ENCODE results near the gene B3GALT6.
A peak's percentile ranks its signal among the peaks of the same experiment; 100 is the strongest.

The B3GALT6 gene

GRCh38 chr1:1268284-1268682 is 36.2 kb downstream of the B3GALT6 start:
- TF ChIP-seq, protein P1, sequence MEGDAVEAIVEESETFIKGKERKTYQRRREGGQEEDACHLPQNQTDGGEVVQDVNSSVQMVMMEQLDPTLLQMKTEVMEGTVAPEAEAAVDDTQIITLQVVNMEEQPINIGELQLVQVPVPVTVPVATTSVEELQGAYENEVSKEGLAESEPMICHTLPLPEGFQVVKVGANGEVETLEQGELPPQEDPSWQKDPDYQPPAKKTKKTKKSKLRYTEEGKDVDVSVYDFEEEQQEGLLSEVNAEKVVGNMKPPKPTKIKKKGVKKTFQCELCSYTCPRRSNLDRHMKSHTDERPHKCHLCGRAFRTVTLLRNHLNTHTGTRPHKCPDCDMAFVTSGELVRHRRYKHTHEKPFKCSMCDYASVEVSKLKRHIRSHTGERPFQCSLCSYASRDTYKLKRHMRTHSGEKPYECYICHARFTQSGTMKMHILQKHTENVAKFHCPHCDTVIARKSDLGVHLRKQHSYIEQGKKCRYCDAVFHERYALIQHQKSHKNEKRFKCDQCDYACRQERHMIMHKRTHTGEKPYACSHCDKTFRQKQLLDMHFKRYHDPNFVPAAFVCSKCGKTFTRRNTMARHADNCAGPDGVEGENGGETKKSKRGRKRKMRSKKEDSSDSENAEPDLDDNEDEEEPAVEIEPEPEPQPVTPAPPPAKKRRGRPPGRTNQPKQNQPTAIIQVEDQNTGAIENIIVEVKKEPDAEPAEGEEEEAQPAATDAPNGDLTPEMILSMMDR (conservative IDR thresholded peaks at IDR 0.05; ENCODE audit: low read depth, low read length), result no peak
- peaks cover 63% of the 10 kb centered on the region for H3K79me2 ChIP-seq (ENCODE audit: insufficient read depth, low read depth)
- H3K9ac ChIP-seq, result no peak overlapping the region
- peaks cover 4% of the 10 kb centered on the region; the same call in 1 of the 2 replicates for H4K20me1 ChIP-seq (ENCODE audit: insufficient read depth)
- H3K4me3 ChIP-seq (IDR thresholded peaks at IDR 0.05; ENCODE audit: insufficient read depth, low read depth, low read length), result no peak overlapping the region
- H3K4me1 ChIP-seq (ENCODE audit: low read depth, poor library complexity, severe bottlenecking), result peaks cover 14% of the 10 kb centered on the region
- no peak overlapping the region for H2AFZ ChIP-seq (ENCODE audit: low read depth)
- no peak overlapping the region for H3K4me2 ChIP-seq
- H3K27ac ChIP-seq, result no peak overlapping the region
- H3K27me3 ChIP-seq (ENCODE audit: insufficient read depth, low read depth), result no peaks in the 10 kb centered on the region; the same call in 1 of the 2 replicates
- peaks cover 7% of the 10 kb centered on the region; the same call in 1 of the 2 replicates for H3K36me3 ChIP-seq (ENCODE audit: insufficient read depth)

- no peak overlapping the region for H3K27ac ChIP-seq
- peaks cover 14% of the 10 kb centered on the region for H3K4me1 ChIP-seq (ENCODE audit: low read depth, poor library complexity, severe bottlenecking)
- no peaks in the 10 kb centered on the region; the same call in 1 of the 2 replicates for H3K27me3 ChIP-seq (ENCODE audit: insufficient read depth, low read depth)
- peaks cover 64% of the 10 kb centered on the region for H3K79me2 ChIP-seq (ENCODE audit: insufficient read depth, low read depth)
- no peak overlapping the region for H3K4me3 ChIP-seq (IDR thresholded peaks at IDR 0.05; ENCODE audit: insufficient read depth, low read depth, low read length)
- TF ChIP-seq, protein P1 (conservative IDR thresholded peaks at IDR 0.05; ENCODE audit: low read depth, low read length), result no peak
- H4K20me1 ChIP-seq (ENCODE audit: insufficient read depth), result peaks cover 4% of the 10 kb centered on the region; the same call in 1 of the 2 replicates
- H3K9ac ChIP-seq, result no peak overlapping the region
- H3K36me3 ChIP-seq (ENCODE audit: insufficient read depth), result peaks cover 7% of the 10 kb centered on the region; the same call in 1 of the 2 replicates
- no peak overlapping the region for H3K4me2 ChIP-seq
- H2AFZ ChIP-seq (ENCODE audit: low read depth), result no peak overlapping the region
These were observed 38.8 kb downstream of the B3GALT6 start for GRCh38 chr1:1270813-1271212.

GRCh38 chr1:1272341-1273208 is 40.5 kb downstream of the B3GALT6 start:
- Histone ChIP-seq H3K79me2 (ENCODE audit: insufficient read depth, low read depth) (peaks cover 56% of the 10 kb centered on the region), H3K4me1 (ENCODE audit: low read depth, poor library complexity, severe bottlenecking) (peaks cover 14% of the 10 kb centered on the region), H3K27me3 (ENCODE audit: insufficient read depth, low read depth) (no peaks in the 10 kb centered on the region; the same call in 1 of the 2 replicates), H4K20me1 (ENCODE audit: insufficient read depth) (peaks cover 4% of the 10 kb centered on the region; the same call in 1 of the 2 replicates), H3K9ac (peak overlapping the region; percentile 70), H3K4me2 (peak overlapping the region; percentile 100), H2AFZ (ENCODE audit: low read depth) (no peak overlapping the region), H3K27ac (0 out of 2 replicates have a peak overlapping the region, but pooled peaks have one; percentile 39), H3K4me3 (IDR thresholded peaks at IDR 0.05; ENCODE audit: insufficient read depth, low read depth, low read length) (peak overlapping the region; percentile 62), H3K36me3 (ENCODE audit: insufficient read depth) (0 out of 2 replicates have a peak, but pooled peaks cover 3% of the 10 kb centered on the region)
- TF ChIP-seq, protein P1 (conservative IDR thresholded peaks at IDR 0.05; ENCODE audit: low read depth, low read length), result no peak

DNA sequence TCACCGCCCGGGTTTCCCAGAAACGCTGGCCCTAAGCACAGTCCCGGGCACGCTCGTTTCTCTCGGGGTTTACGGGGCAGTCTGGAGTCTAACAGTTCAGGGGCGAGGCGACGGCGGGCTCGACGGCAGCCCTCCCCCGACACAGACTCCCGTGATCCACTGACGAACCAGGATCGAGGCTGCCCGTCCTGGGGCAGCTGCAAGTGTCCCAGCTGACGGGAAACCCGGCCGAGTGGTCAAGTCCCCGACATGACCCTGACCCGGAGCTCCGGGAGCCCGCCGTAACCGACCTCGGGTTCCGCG is 41.1 kb downstream of the B3GALT6 start:
- H3K9ac ChIP-seq, result peak overlapping the region; percentile 70
- H3K4me1 ChIP-seq (ENCODE audit: low read depth, poor library complexity, severe bottlenecking), result peaks cover 14% of the 10 kb centered on the region
- peak overlapping the region; percentile 62 for H3K4me3 ChIP-seq (IDR thresholded peaks at IDR 0.05; ENCODE audit: insufficient read depth, low read depth, low read length)
- H3K79me2 ChIP-seq (ENCODE audit: insufficient read depth, low read depth), result peaks cover 50% of the 10 kb centered on the region
- H3K27me3 ChIP-seq (ENCODE audit: insufficient read depth, low read depth), result no peaks in the 10 kb centered on the region; the same call in 1 of the 2 replicates
- peaks cover 4% of the 10 kb centered on the region; the same call in 1 of the 2 replicates for H4K20me1 ChIP-seq (ENCODE audit: insufficient read depth)
- TF ChIP-seq, protein P1 (conservative IDR thresholded peaks at IDR 0.05; ENCODE audit: low read depth, low read length), result no peak
- peak overlapping the region; percentile 39 for H3K27ac ChIP-seq
- H3K36me3 ChIP-seq (ENCODE audit: insufficient read depth), result 0 out of 2 replicates have a peak, but pooled peaks cover 3% of the 10 kb centered on the region
- no peak overlapping the region for H2AFZ ChIP-seq (ENCODE audit: low read depth)
- H3K4me2 ChIP-seq, result peak overlapping the region; percentile 100

All from KMS-11 (cell line).